GM23248 (cell line): ENCODE data around the gene NKAIN2. TPM values are rescaled to one million over a fixed set of nuclear protein-coding genes. Genes with fewer than 3 reads are reported as not detected.

Source experiments
- DNase-seq: peaks from one replicate; pipeline ENCODE4 v3.0.0-alpha.2; 2015
- H2AFZ ChIP-seq: fragments of 200-600 bp; sonication (generic); 2 replicates; pipeline ENCODE4 v1.6.1; 2016; ENCODE audit warnings: antibody characterized with exemption
- H3F3A ChIP-seq: fragments of 200-600 bp; sonication (generic); 2 replicates; pipeline ENCODE4 v1.6.1; 2016; ENCODE audit warnings: mild to moderate bottlenecking, antibody characterized with exemption, mixed run types; ENCODE audit not compliant: insufficient read depth
- H3K27ac ChIP-seq: fragments of 200-600 bp; sonication (generic); 2 replicates; pipeline ENCODE4 v1.5.1; 2016; ENCODE audit warnings: mild to moderate bottlenecking
- H3K27me3 ChIP-seq: fragments of 200-600 bp; sonication (generic); replicated peaks from 2 replicates; pipeline ENCODE4 v1.6.1; 2016; ENCODE audit warnings: mild to moderate bottlenecking; ENCODE audit not compliant: insufficient read depth
- H3K36me3 ChIP-seq: fragments of 200-600 bp; sonication (generic); 2 replicates; pipeline ENCODE4 v1.6.1; 2016; ENCODE audit warnings: low read depth, mild to moderate bottlenecking
- H3K4me1 ChIP-seq: fragments of 200-600 bp; sonication (generic); 2 replicates; pipeline ENCODE4 v1.6.1; 2016; ENCODE audit warnings: mild to moderate bottlenecking; ENCODE audit not compliant: insufficient read depth
- H3K4me2 ChIP-seq: fragments of 200-600 bp; sonication (generic); one replicate; pipeline ENCODE4 v1.6.1; 2016; ENCODE audit warnings: mild to moderate bottlenecking; ENCODE audit not compliant: unreplicated experiment
- H3K4me3 ChIP-seq: fragments of 200-600 bp; sonication (generic); 2 replicates; pipeline ENCODE4 v1.5.1; 2016; ENCODE audit warnings: mild to moderate bottlenecking
- H3K79me2 ChIP-seq: fragments of 200-600 bp; sonication (generic); 2 replicates; pipeline ENCODE4 v1.6.1; 2016; ENCODE audit warnings: mild to moderate bottlenecking; ENCODE audit not compliant: insufficient read depth
- H3K9ac ChIP-seq: fragments of 200-600 bp; sonication (generic); 2 replicates; pipeline ENCODE4 v1.6.1; 2016; ENCODE audit warnings: mild to moderate bottlenecking
- H3K9me2 ChIP-seq: fragments of 200-600 bp; sonication (generic); 2 replicates; pipeline ENCODE4 v1.6.1; 2016; ENCODE audit warnings: mixed run types, mild to moderate bottlenecking, moderate library complexity; ENCODE audit not compliant: insufficient read depth
- H3K9me3 ChIP-seq: fragments of 200-600 bp; sonication (generic); one replicate; pipeline ENCODE4 v1.6.1; 2017; ENCODE audit warnings: low read depth
- H4K20me1 ChIP-seq: fragments of 200-600 bp; sonication (generic); 2 replicates; pipeline ENCODE4 v1.6.0; 2016; ENCODE audit not compliant: insufficient read depth
- EZH2 ChIP-seq: fragments of 200-600 bp; sonication (generic); IDR thresholded peaks from 2 replicates; pipeline ENCODE4 v1.6.1; 2018; ENCODE audit warnings: antibody characterized with exemption, mild to moderate bottlenecking; ENCODE audit not compliant: insufficient read depth, poor library complexity, severe bottlenecking
- EZH2phosphoT487 ChIP-seq: fragments of 200-600 bp; sonication (generic); IDR thresholded peaks from 2 replicates; pipeline ENCODE4 v1.6.1; 2018; ENCODE audit warnings: antibody characterized with exemption, moderate library complexity, mild to moderate bottlenecking, low read depth; ENCODE audit not compliant: insufficient read depth
- WGBS, 2 experiments: methylation state at CpG; one replicate each; pipeline ENCODE4 v1.1.6; 2015 to 2017; ENCODE audit warnings: low lambda C conversion rate in 2 of 2, low coverage in 1 of 2; ENCODE audit errors: missing lambda C conversion rate in 2 of 2; 5-methylcytosine and 5-hydroxymethylcytosine counted together
- in situ Hi-C: fragments of 300-500 bp; cut with MboI; formaldehyde crosslinking; loops from 2 replicates; pipeline ENCODE4 v1.15.0; 2020
- polyA plus RNA-seq: library from polyadenylated mRNA; unstranded; fragments of >200 nt; fragmentation: Nextera tagmentation; extraction: Ambion mirVana; gene quantifications from 2 replicates; pipeline ENCODE4 v1.2.1, GENCODE V29; 2016
- total RNA-seq: library from RNA; depleted of rRNA; stranded (reverse); fragments of >200 nt; shearing (Covaris generic); gene quantifications from 2 replicates; pipeline ENCODE4 v1.2.3, GENCODE V29; 2014

Gene NKAIN2
- total and polyA plus RNA-seq, 2 experiments from 2014 or later: not detected

- Histone ChIP-seq H4K20me1 (no peaks in the 10 kb centered on the region), H3K36me3 (no peaks in the 10 kb centered on the region), H2AFZ (no peak overlapping the region), H3K9ac (no peak overlapping the region), H3K27me3 (no peaks in the 10 kb centered on the region), H3K27ac (no peak overlapping the region), H3K9me2 (no peaks in the 10 kb centered on the region), H3F3A (no peaks in the 10 kb centered on the region), H3K9me3 (no peaks in the 10 kb centered on the region), H3K4me2 (no peak overlapping the region), H3K4me1 (0 out of 2 replicates have a peak, but pooled peaks cover 5% of the 10 kb centered on the region), H3K79me2 (no peaks in the 10 kb centered on the region), H3K4me3 (no peak overlapping the region)
- 56% methylated on average over 1 of the region's 1 CpG for WGBS, 2 experiments
- in situ Hi-C loops: loop anchor here (25.0 kb wide), 1 partner anchor 895 kb away; no protein-coding TSS in a partner anchor
- TF ChIP-seq EZH2phosphoT487: no peak
- TF ChIP-seq EZH2: no peak
- DNase-seq: no peak
Measured at GRCh38 chr6:124867121-124867520, 1063.5 kb downstream of the NKAIN2 start.

- no peaks in the 10 kb centered on the region for H3K9me2 ChIP-seq
- H4K20me1 ChIP-seq: no peaks in the 10 kb centered on the region
- H3K4me1 ChIP-seq: 0 out of 2 replicates have a peak, but pooled peaks cover 5% of the 10 kb centered on the region
- H3K36me3 ChIP-seq: no peaks in the 10 kb centered on the region
- H3K27ac ChIP-seq: no peak overlapping the region
- no peaks in the 10 kb centered on the region for H3K27me3 ChIP-seq
- H3K9ac ChIP-seq: no peak overlapping the region
- in situ Hi-C loops: loop anchor here (25.0 kb wide), 1 partner anchor 894 kb away; no protein-coding TSS in a partner anchor
- H2AFZ ChIP-seq: no peak overlapping the region
- H3K79me2 ChIP-seq: no peaks in the 10 kb centered on the region
- TF ChIP-seq EZH2 (no peak), EZH2phosphoT487 (no peak)
- WGBS, 2 experiments: 5 to 8% methylated on average over 1 of the region's 1 CpG
- H3F3A ChIP-seq: no peaks in the 10 kb centered on the region
- DNase-seq: no peak
- no peaks in the 10 kb centered on the region for H3K9me3 ChIP-seq
- no peak overlapping the region for H3K4me3 ChIP-seq
- no peak overlapping the region for H3K4me2 ChIP-seq
Measured at GRCh38 chr6:124868481-124868880, 1064.8 kb downstream of the NKAIN2 start.

- H4K20me1 ChIP-seq: no peaks in the 10 kb centered on the region
- H3K4me2 ChIP-seq: no peak overlapping the region
- H3K9me3 ChIP-seq: no peaks in the 10 kb centered on the region
- in situ Hi-C loops: loop anchor here (25.0 kb wide), 1 partner anchor 893 kb away; no protein-coding TSS in a partner anchor
- 77 to 78% methylated on average over 2 of the region's 2 CpGs for WGBS, 2 experiments
- peak; percentile 45 for DNase-seq
- H3K27ac ChIP-seq: no peak overlapping the region
- TF ChIP-seq EZH2 (no peak), EZH2phosphoT487 (no peak)
- H3K4me1 ChIP-seq: 0 out of 2 replicates have a peak, but pooled peaks cover 5% of the 10 kb centered on the region
- H3K4me3 ChIP-seq: no peak overlapping the region
- no peaks in the 10 kb centered on the region for H3K36me3 ChIP-seq
- no peaks in the 10 kb centered on the region for H3K9me2 ChIP-seq
- no peak overlapping the region for H2AFZ ChIP-seq
- no peaks in the 10 kb centered on the region for H3K79me2 ChIP-seq
- no peaks in the 10 kb centered on the region for H3F3A ChIP-seq
- H3K27me3 ChIP-seq: no peaks in the 10 kb centered on the region
- no peak overlapping the region for H3K9ac ChIP-seq
Measured at GRCh38 chr6:124869416-124869815, 1065.8 kb downstream of the NKAIN2 start.

GRCh38 chr6:124870611-124871459, 1067.2 kb downstream of the NKAIN2 start:
- Histone ChIP-seq H3K4me2 (no peak overlapping the region), H3K36me3 (no peaks in the 10 kb centered on the region)
- TF ChIP-seq EZH2phosphoT487 (no peak), EZH2 (no peak)

More at GRCh38 chr6:124870611-124871459, 1067.2 kb downstream of the NKAIN2 start:
- H3K27ac ChIP-seq: no peak overlapping the region
- no peaks in the 10 kb centered on the region for H3K9me3 ChIP-seq
- in situ Hi-C loops: loop anchor here (5.0 to 25.0 kb wide), 3 partner anchors 241 to 891 kb away; partner anchors contain the start of gene HDDC2
- no peaks in the 10 kb centered on the region for H4K20me1 ChIP-seq
- no peak overlapping the region for H3K4me3 ChIP-seq
- H3K4me1 ChIP-seq: 0 out of 2 replicates have a peak, but pooled peaks cover 5% of the 10 kb centered on the region
- H3F3A ChIP-seq: no peaks in the 10 kb centered on the region
- peak; percentile 74 for DNase-seq
- no peak overlapping the region for H3K9ac ChIP-seq
- H3K27me3 ChIP-seq: no peaks in the 10 kb centered on the region
- H3K79me2 ChIP-seq: no peaks in the 10 kb centered on the region
- H2AFZ ChIP-seq: no peak overlapping the region
- H3K9me2 ChIP-seq: no peaks in the 10 kb centered on the region
- 66 to 75% methylated on average over 4 of the region's 4 CpGs for WGBS, 2 experiments
